Prostate gland (tissue), 2 donors: ENCODE data around the gene C18orf63. TPM values are rescaled to one million over a fixed set of nuclear protein-coding genes. Genes with fewer than 3 reads are reported as not detected.

Experiments used
- DNase-seq: peaks from one replicate; pipeline ENCODE4 v3.0.0-alpha.2; 2019; ENCODE audit warnings: low spot score
- H3K27ac ChIP-seq, 2 donors: fragments of 200-600 bp; sonication (generic); 2 replicates each; pipeline ENCODE4 v1.5.1; 2017 to 2019
- H3K27me3 ChIP-seq: fragments of 200-600 bp; sonication (generic); replicated peaks from 2 replicates; pipeline ENCODE4 v1.5.1; 2019; ENCODE audit not compliant: insufficient read depth
- H3K36me3 ChIP-seq, 2 donors: fragments of 200-600 bp; sonication (generic); 1 replicate in 1 of 2; 2 replicates in 1 of 2; pipeline versions ENCODE4 v1.5.1 to v1.8.1; 2017 to 2019
- H3K4me1 ChIP-seq: fragments of 200-600 bp; sonication (generic); replicated peaks from 2 replicates; pipeline ENCODE4 v1.5.1; 2019
- H3K4me3 ChIP-seq, 2 donors: fragments of 200-600 bp; sonication (generic); 2 replicates each; pipeline ENCODE4 v1.5.1; 2017 to 2019
- H3K9me3 ChIP-seq: fragments of 200-600 bp; sonication (generic); 2 replicates; pipeline ENCODE4 v1.5.1; 2017
- CTCF ChIP-seq, 4 experiments: fragments of 200-600 bp in 2 of 4; fragments of 450-650 bp in 2 of 4; sonication (generic) in 2 of 4; IDR thresholded peaks; 1 replicate in 3 of 4; 2 replicates in 1 of 4; pipeline ENCODE4 v1.5.1; 2016 to 2019; ENCODE audit warnings: antibody characterized with exemption in 4 of 4, mild to moderate bottlenecking in 2 of 4, moderate library complexity in 2 of 4
- POLR2A ChIP-seq: fragments of 450-650 bp; IDR thresholded peaks from one replicate; pipeline ENCODE4 v1.6.1; 2016; ENCODE audit warnings: antibody characterized with exemption, mild to moderate bottlenecking
- POLR2AphosphoS5 ChIP-seq: sonication (generic); formaldehyde crosslinking; IDR thresholded peaks from one replicate; pipeline ENCODE4 v1.6.1; 2017; ENCODE audit warnings: antibody characterized with exemption
- WGBS: methylation state at CpG from one replicate; pipeline ENCODE4 v1.1.5; 2018; 5-methylcytosine and 5-hydroxymethylcytosine counted together
- intact Hi-C: fragments of 100-400 bp; cut with DNase I; formaldehyde crosslinking; loops from one replicate; pipeline ENCODE4 v1.14.2; 2022
- total RNA-seq, 2 donors: library from RNA; depleted of rRNA; stranded (reverse); fragments of >200 nt; gene quantifications; one replicate each; pipeline ENCODE4 v1.1.0, GENCODE V29; 2016

C18orf63 gene
- total RNA-seq, 2 donors from 2014 or later, result 4.7 TPM; not detected in 1

DNA sequence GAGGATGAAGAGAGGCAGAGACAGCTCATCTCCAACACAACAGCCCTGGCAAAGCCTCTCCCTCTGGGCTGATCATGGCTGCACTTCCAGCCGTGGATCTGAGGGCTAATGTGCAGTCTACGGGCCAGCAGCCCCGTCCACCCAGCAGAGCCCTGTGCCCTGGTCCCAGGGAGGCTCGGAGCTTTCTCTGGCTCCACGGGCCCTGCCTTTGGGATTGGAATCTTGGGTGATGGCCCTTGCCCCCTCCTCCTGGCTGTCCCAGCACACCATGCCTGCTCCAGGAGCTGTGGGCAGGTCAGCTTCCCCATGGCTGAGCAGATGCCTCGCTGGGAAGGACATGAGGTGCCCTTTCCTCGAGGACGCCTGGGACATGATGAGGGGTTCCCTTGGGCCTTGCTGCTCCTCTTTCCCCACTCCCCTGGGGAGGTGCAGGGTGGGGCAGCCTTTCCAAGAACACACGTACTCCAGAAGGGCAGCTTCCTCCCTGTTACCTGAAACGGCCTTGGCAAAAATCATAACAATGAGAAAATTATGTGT is 66.9 kb downstream of the C18orf63 start:
- Histone ChIP-seq H3K9me3 (no peaks in the 10 kb centered on the region), H3K27me3 (no peaks in the 10 kb centered on the region), H3K4me1 (no peaks in the 10 kb centered on the region), H3K4me3 (no peak overlapping the region), H3K36me3 (no peaks in the 10 kb centered on the region), H3K27ac (no peak overlapping the region)
- WGBS, result 92% methylated on average over 10 of the region's 10 CpGs
- no peak for DNase-seq
- TF ChIP-seq POLR2A, result no peak
- no peak for TF ChIP-seq CTCF (IDR thresholded peaks at IDR 0.05)
- TF ChIP-seq POLR2AphosphoS5, result no peak
- intact Hi-C loops, result no loop called here

DNA sequence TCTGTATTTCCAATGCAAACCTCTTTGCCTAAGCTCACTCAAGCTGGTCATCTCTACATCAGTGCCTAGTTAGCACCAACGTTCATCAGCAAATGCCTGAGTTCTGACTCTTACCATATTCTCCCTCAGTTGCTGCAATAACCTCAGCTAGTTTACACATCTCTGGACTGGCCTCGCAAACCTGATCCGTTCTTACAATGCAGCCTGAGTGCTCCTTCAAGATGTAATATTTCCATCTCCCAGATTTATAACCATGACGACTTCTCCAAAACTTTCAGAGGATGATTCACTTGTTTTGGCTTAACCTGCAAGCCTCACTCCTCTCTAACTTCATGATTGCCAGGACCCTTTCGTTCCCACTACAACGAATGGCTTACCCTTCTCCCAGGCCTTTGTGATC is 71.7 kb downstream of the C18orf63 start:
- WGBS, result 32% methylated on average over 6 of the region's 6 CpGs
- no peaks in the 10 kb centered on the region for H3K9me3 ChIP-seq
- no peak overlapping the region for H3K27ac ChIP-seq
- H3K36me3 ChIP-seq, result no peaks in the 10 kb centered on the region
- intact Hi-C loops, result no loop called here
- DNase-seq, result no peak
- no peaks in the 10 kb centered on the region for H3K4me1 ChIP-seq
- H3K4me3 ChIP-seq, result no peak overlapping the region
- TF ChIP-seq POLR2A, result no peak
- no peak for TF ChIP-seq CTCF (IDR thresholded peaks at IDR 0.05)
- no peak for TF ChIP-seq POLR2AphosphoS5
- no peaks in the 10 kb centered on the region for H3K27me3 ChIP-seq

- H3K27ac ChIP-seq, result no peak overlapping the region
- intact Hi-C loops, result no loop called here
- no peak for DNase-seq
- 19% methylated on average over 1 of the region's 1 CpG for WGBS
- TF ChIP-seq POLR2A (no peak), CTCF (IDR thresholded peaks at IDR 0.05) (no peak), POLR2AphosphoS5 (no peak)
- no peaks in the 10 kb centered on the region for H3K9me3 ChIP-seq
- no peaks in the 10 kb centered on the region for H3K4me1 ChIP-seq
- H3K4me3 ChIP-seq, result no peak overlapping the region
- no peaks in the 10 kb centered on the region for H3K36me3 ChIP-seq
- no peaks in the 10 kb centered on the region for H3K27me3 ChIP-seq
Measured at GRCh38 chr18:74388227-74388626, 72.6 kb downstream of the C18orf63 start.

DNA sequence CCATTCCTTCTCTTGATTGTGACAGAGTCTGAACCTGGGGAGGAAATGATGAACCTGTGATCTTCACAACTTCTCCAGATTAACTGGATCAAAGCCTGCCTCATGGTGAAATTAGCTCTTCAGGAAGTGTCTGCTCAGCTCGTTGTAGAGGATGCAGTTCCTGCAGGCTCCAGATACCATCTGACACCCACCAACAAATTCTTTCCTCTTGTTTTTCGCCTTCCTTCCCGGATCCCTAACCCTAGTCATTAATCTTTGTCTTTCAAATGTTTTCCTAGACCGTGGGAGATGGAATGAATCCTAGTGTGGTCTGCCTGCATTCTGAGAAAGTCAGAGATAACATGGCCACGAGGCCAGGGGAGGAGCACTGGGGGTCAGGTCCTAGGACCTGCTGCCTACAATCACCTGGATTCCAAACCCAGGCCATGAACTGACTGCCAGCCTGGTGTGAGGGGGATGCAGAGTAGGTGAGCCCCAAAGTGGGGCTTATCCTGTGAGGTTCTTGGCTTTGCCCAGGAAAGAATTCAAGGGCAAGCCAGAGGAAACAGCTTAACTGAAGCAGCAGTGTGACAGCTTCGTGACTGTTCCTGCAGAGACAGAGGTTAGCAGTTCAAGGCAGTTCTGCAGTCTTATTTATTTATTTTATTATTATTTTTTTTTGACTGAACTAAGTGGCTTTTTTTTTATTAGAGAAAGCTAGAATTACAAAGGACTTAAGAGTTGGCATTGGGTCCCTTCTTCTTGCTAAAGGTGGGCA is 73.7 kb downstream of the C18orf63 start:
- no peaks in the 10 kb centered on the region for H3K9me3 ChIP-seq
- 34% methylated on average over 6 of the region's 6 CpGs for WGBS
- no peaks in the 10 kb centered on the region for H3K4me1 ChIP-seq
- no peak for TF ChIP-seq CTCF (IDR thresholded peaks at IDR 0.05)
- no peak for TF ChIP-seq POLR2AphosphoS5
- no peak for TF ChIP-seq POLR2A
- intact Hi-C loops, result no loop called here
- H3K4me3 ChIP-seq, result no peak overlapping the region
- H3K36me3 ChIP-seq, result no peaks in the 10 kb centered on the region
- no peak overlapping the region for H3K27ac ChIP-seq
- no peaks in the 10 kb centered on the region for H3K27me3 ChIP-seq
- DNase-seq, result no peak

DNA sequence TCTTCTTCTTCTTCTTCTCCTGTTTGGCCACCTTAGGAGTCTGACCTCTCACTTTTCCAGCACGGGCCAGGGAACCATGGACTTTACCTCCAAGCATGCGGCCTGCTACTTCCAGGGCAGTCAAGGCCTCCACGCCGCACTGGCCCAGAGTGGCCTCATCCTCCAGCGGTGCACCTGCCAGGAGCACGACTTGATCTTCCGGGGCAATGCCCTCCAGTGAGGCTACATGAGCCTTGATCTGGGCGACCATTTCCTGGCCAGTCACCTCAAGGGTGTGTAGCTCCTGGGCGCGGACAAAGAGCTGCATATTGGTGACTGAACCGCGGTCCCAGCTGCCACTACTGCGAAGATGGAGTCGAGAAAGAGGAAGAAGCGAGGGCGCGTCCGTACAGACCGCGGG is 74.4 kb downstream of the C18orf63 start:
- H3K27ac ChIP-seq, result no peak overlapping the region
- TF ChIP-seq POLR2AphosphoS5 (no peak), POLR2A (no peak), CTCF (IDR thresholded peaks at IDR 0.05) (no peak)
- DNase-seq, result no peak
- intact Hi-C loops, result no loop called here
- no peaks in the 10 kb centered on the region for H3K36me3 ChIP-seq
- H3K9me3 ChIP-seq, result no peaks in the 10 kb centered on the region
- no peak overlapping the region for H3K4me3 ChIP-seq
- no peaks in the 10 kb centered on the region for H3K4me1 ChIP-seq
- WGBS, result 93% methylated on average over 20 of the region's 20 CpGs
- H3K27me3 ChIP-seq, result no peaks in the 10 kb centered on the region
